ENCODE results near the gene FCHSD2. TPM values are rescaled to one million over a fixed set of nuclear protein-coding genes. Genes with fewer than 3 reads are reported as not detected.

The FCHSD2 gene
- total and polyA plus RNA-seq, 2 of the 8 experiments (the other 6 are each of a cell fraction or from before 2014, with no cell fraction given), result 4.1 to 7.8 TPM

GRCh38 chr11:73072935-73073481 is 69.1 kb downstream of the FCHSD2 start:
- Histone ChIP-seq H3K4me1 (replicated peaks in 1 of 4; ENCODE audit: control insufficient read depth in 3 of 4, insufficient read depth in 4 of 4, low read length in 3 of 4) (no peaks in the 10 kb centered on the region), H3K36me3 (ENCODE audit: control insufficient read depth in 2 of 4, insufficient read depth in 4 of 4, low read length in 3 of 4) (peaks cover 0 to 3% (median 0%) of the 10 kb centered on the region in 4 experiments; a peak in 1 of 8 replicates), H2BK20ac (ENCODE audit: low read length) (no peak overlapping the region), H2AK5ac (ENCODE audit: low read depth, low read length) (no peak overlapping the region), H3K79me2 (ENCODE audit: control insufficient read depth in 1 of 2, insufficient read depth in 2 of 2, low read length in 2 of 2) (no peaks in the 10 kb centered on the region), H2BK5ac (ENCODE audit: low read depth, low read length) (no peak overlapping the region), H3K14ac (ENCODE audit: insufficient read length) (no peak overlapping the region), H3K9ac (replicated peaks in 1 of 4; ENCODE audit: extremely low read depth in 1 of 4, low read depth in 3 of 4, low read length in 3 of 4) (no peak overlapping the region), H3K79me1 (ENCODE audit: low read depth, low read length) (no peaks in the 10 kb centered on the region), H3K27me3 (replicated peaks in 1 of 4; ENCODE audit: control insufficient read depth in 3 of 4, extremely low read depth in 1 of 4, insufficient read depth in 3 of 4, low read length in 3 of 4) (no peaks in the 10 kb centered on the region), H3K27ac (ENCODE audit: low read depth, low read length) (no peak overlapping the region), H4K20me1 (replicated peaks in 1 of 2; ENCODE audit: control insufficient read depth in 1 of 2, insufficient read depth in 2 of 2, low read length in 2 of 2) (no peaks in the 10 kb centered on the region), H3K23ac (ENCODE audit: insufficient read length) (no peak overlapping the region), H3K18ac (ENCODE audit: extremely low read depth, low read length) (no peak overlapping the region), H3K9me3 (ENCODE audit: insufficient read depth in 2 of 2, low read depth in 1 of 2, low read length in 1 of 2) (no peaks in the 10 kb centered on the region; a peak in 1 of 4 replicates), H2AFZ (ENCODE audit: low read length) (no peak overlapping the region), H3K4ac (replicated peaks; ENCODE audit: insufficient read length, low read depth, low read length) (no peak overlapping the region), H4K5ac (ENCODE audit: insufficient read length, low read depth, low read length) (no peak overlapping the region), H2BK15ac (ENCODE audit: low read length) (no peak overlapping the region), H3K56ac (replicated peaks; ENCODE audit: insufficient read length, low read depth, low read length) (no peak overlapping the region), H4K91ac (replicated peaks; ENCODE audit: insufficient read length, low read length) (no peak overlapping the region), H2BK12ac (ENCODE audit: low read depth, low read length) (no peak overlapping the region), H2BK120ac (replicated peaks; ENCODE audit: low read depth, low read length) (no peak overlapping the region), H3K23me2 (ENCODE audit: low read depth, low read length) (no peaks in the 10 kb centered on the region), H3K4me3 (ENCODE audit: extremely low read depth in 1 of 4, insufficient read depth in 2 of 4, low read depth in 3 of 4, low read length in 4 of 4) (no peak overlapping the region), H4K8ac (ENCODE audit: extremely low read depth, insufficient read depth, low read length) (no peak overlapping the region), H3K4me2 (ENCODE audit: insufficient read depth in 1 of 2, low read depth in 2 of 2, low read length in 2 of 2) (no peak overlapping the region)
- ChIA-PET POLR2A (ENCODE audit: partially characterized antibody) (no interaction called here), CTCF (ENCODE audit: partially characterized antibody) (no interaction called here)
- 87% methylated on average over 2 of the region's 2 CpGs; no CpG with 5 or more reads in 1 of the 2 experiments for WGBS, 2 experiments (ENCODE audit: extremely low coverage in 1 of 2, insufficient coverage in 1 of 2, insufficient read length in 1 of 2, insufficient replicate concordance in 2 of 2, low coverage in 1 of 2, low lambda C conversion rate in 2 of 2, missing lambda C conversion rate in 1 of 2)
- FAIRE-seq (no peak), DNase-seq (ENCODE audit: low read depth in 1 of 2, low spot score in 2 of 2) (no peak)
- TF ChIP-seq NANOG (IDR thresholded peaks at IDR 0.05; ENCODE audit: insufficient read depth, low read depth, low read length, poor library complexity, severe bottlenecking) (no peak), RXRA (IDR thresholded peaks at IDR 0.05; ENCODE audit: insufficient read depth, low read depth, low read length) (no peak), EZH2 (IDR thresholded peaks at IDR 0.05; ENCODE audit: low read depth, low read length, severe bottlenecking) (no peak), CEBPB (IDR thresholded peaks at IDR 0.05; ENCODE audit: low read depth, low read length) (no peak), MAFK (IDR thresholded peaks at IDR 0.05; ENCODE audit: low read depth, low read length) (no peak), GTF2F1 (IDR thresholded peaks at IDR 0.05; ENCODE audit: borderline replicate concordance, low read depth, low read length) (no peak), SP2 (IDR thresholded peaks at IDR 0.05; ENCODE audit: low read length) (no peak), TAF1 (IDR thresholded peaks at IDR 0.05; ENCODE audit: low read depth, low read length) (no peak), HDAC6 (IDR thresholded peaks at IDR 0.05; ENCODE audit: low read depth, low read length) (no peak), KDM1A (IDR thresholded peaks at IDR 0.05; ENCODE audit: borderline replicate concordance, low read length) (no peak), PHF8 (conservative IDR thresholded peaks at IDR 0.05; ENCODE audit: low read depth, low read length) (no peak), SRF (IDR thresholded peaks at IDR 0.05; ENCODE audit: low read depth, low read length) (no peak), POLR2A (IDR thresholded peaks at IDR 0.05; ENCODE audit: control extremely low read depth in 1 of 2, low read depth in 2 of 2, low read length in 2 of 2) (no peak), POLR2AphosphoS5 (IDR thresholded peaks at IDR 0.05; ENCODE audit: low read depth, low read length) (no peak), SIN3A (conservative IDR thresholded peaks at IDR 0.05 in 1 of 2, IDR thresholded peaks at IDR 0.05 in 1 of 2; ENCODE audit: low read depth in 1 of 2, low read length in 2 of 2) (no peak)
